PC-3 (cell line): ENCODE measurements around the gene PRF1. TPM values are rescaled to one million over a fixed set of nuclear protein-coding genes. Genes with fewer than 3 reads are reported as not detected.

Source experiments
- ATAC-seq: fragments of 200-7000 bp; cut with Tn5 transposase; 2 replicates; pipeline ENCODE4 v1.9.1; 2020; ENCODE audit warnings: mild to moderate bottlenecking, moderate library complexity
- Bru-seq: library from RNA; stranded (reverse); fragments of 400-500 nt; gene quantifications from one replicate; lab custom pipeline; 2021; lab: Mats Ljungman, UMichigan
- BruChase-seq, 2 experiments: library from RNA; stranded (reverse); fragments of 400-500 nt; gene quantifications; one replicate each; lab custom pipeline; 2021; lab: Mats Ljungman, UMichigan
- BruUV-seq: library from RNA; stranded (reverse); fragments of 400-500 nt; replicated peaks from 2 replicates; lab custom pipeline; 2021; lab: Mats Ljungman, UMichigan
- CTCF ChIA-PET: fragments of 300-600 bp; sonication (Branson Sonifier 250); formaldehyde crosslinking; loops from one replicate; lab custom pipeline; 2022; ENCODE audit warnings: antibody characterized with exemption; lab: Charles Lee
- POLR2A ChIA-PET: fragments of 300-600 bp; sonication (Branson Sonifier 250); formaldehyde crosslinking; loops from one replicate; lab custom pipeline; 2022; ENCODE audit warnings: antibody characterized with exemption; ENCODE audit not compliant: unreplicated experiment; lab: Charles Lee
- DNase-seq: peaks from one replicate; pipeline ENCODE4 v3.0.0-alpha.2; 2015
- H2AFZ ChIP-seq: fragments of 300-600 bp; sonication (generic); 2 replicates; pipeline ENCODE4 v1.6.0; 2016; ENCODE audit warnings: antibody characterized with exemption, low read length
- H3F3A ChIP-seq: fragments of 300-600 bp; sonication (generic); one replicate; pipeline ENCODE4 v1.6.0; 2017; ENCODE audit warnings: antibody characterized with exemption, low read length, control low read depth, mild to moderate bottlenecking; ENCODE audit not compliant: unreplicated experiment
- H3K27ac ChIP-seq: fragments of 300-600 bp; sonication (generic); 2 replicates; pipeline ENCODE4 v1.5.1; 2016; ENCODE audit warnings: mild to moderate bottlenecking, low read length
- H3K27me3 ChIP-seq: fragments of 300-600 bp; sonication (generic); 2 replicates; pipeline ENCODE4 v1.6.1; 2016; ENCODE audit warnings: low read length, mixed read lengths
- H3K36me3 ChIP-seq: fragments of 300-600 bp; sonication (generic); 2 replicates; pipeline ENCODE4 v1.6.1; 2016; ENCODE audit warnings: low read depth, mixed run types, low read length, mixed read lengths
- H3K4me1 ChIP-seq: fragments of 300-600 bp; sonication (generic); 2 replicates; pipeline ENCODE4 v1.5.1; 2016; ENCODE audit warnings: low read length; ENCODE audit not compliant: insufficient read depth
- H3K4me2 ChIP-seq: fragments of 300-600 bp; sonication (generic); 2 replicates; pipeline ENCODE4 v1.6.0; 2016; ENCODE audit warnings: low read length
- H3K4me3 ChIP-seq: fragments of 300-600 bp; sonication (generic); 2 replicates; pipeline ENCODE4 v1.5.1; 2016; ENCODE audit warnings: mild to moderate bottlenecking, low read length, mixed read lengths
- H3K79me2 ChIP-seq: fragments of 300-600 bp; sonication (generic); 2 replicates; pipeline ENCODE4 v1.6.1; 2017; ENCODE audit warnings: low read length, mixed read lengths
- H3K9ac ChIP-seq: fragments of 300-600 bp; sonication (generic); 2 replicates; pipeline ENCODE4 v1.6.0; 2016; ENCODE audit warnings: mild to moderate bottlenecking, low read length
- H3K9me2 ChIP-seq: fragments of 300-600 bp; sonication (generic); replicated peaks from 2 replicates; pipeline ENCODE4 v1.6.1; 2016; ENCODE audit warnings: mixed run types, low read length, mixed read lengths
- H3K9me3 ChIP-seq: fragments of 300-600 bp; sonication (generic); 2 replicates; pipeline ENCODE4 v1.6.1; 2016; ENCODE audit warnings: low read length, mixed read lengths
- H4K20me1 ChIP-seq: fragments of 300-600 bp; sonication (generic); 2 replicates; pipeline ENCODE4 v1.6.1; 2016; ENCODE audit warnings: low read length, mixed read lengths
- CTCF ChIP-seq: fragments of 300-600 bp; sonication (generic); conservative IDR thresholded peaks from 2 replicates; pipeline ENCODE4 v1.5.1; 2017; ENCODE audit warnings: antibody characterized with exemption, low read depth, mild to moderate bottlenecking, low read length
- EZH2 ChIP-seq: fragments of 300-600 bp; sonication (generic); IDR thresholded peaks from one replicate; pipeline ENCODE4 v1.6.1; 2017; ENCODE audit warnings: antibody characterized with exemption, mild to moderate bottlenecking, low read length; ENCODE audit not compliant: unreplicated experiment
- EZH2phosphoT487 ChIP-seq: fragments of 300-600 bp; sonication (generic); IDR thresholded peaks from 2 replicates; pipeline ENCODE4 v1.6.1; 2018; ENCODE audit warnings: mild to moderate bottlenecking, antibody characterized with exemption, low read length, borderline replicate concordance
- intact Hi-C: fragments of 100-400 bp; cut with micrococcal nuclease; formaldehyde crosslinking; loops from 2 replicates; pipeline ENCODE4 v1.9.0; 2023
- long read RNA-seq: library from polyadenylated mRNA; unstranded; transcript quantifications from one replicate; pipeline ENCODE4 v2.0.0, GENCODE V29; 2021; ENCODE audit not compliant: unreplicated experiment
- total RNA-seq: library from RNA; depleted of rRNA; stranded (reverse); fragments of >200 nt; gene quantifications from 2 replicates; pipeline ENCODE4 v1.2.3, GENCODE V29; 2014; rRNA removed

The PRF1 gene
- total RNA-seq: not detected in 2 replicates
- not detected for Bru-seq, nascent RNA
- BruChase-seq, experiment 1, labeled RNA remaining after a 6-hour chase: not detected
- BruChase-seq, experiment 2, labeled RNA remaining after a 2-hour chase: not detected
- long read RNA-seq: 0 reads

DNA sequence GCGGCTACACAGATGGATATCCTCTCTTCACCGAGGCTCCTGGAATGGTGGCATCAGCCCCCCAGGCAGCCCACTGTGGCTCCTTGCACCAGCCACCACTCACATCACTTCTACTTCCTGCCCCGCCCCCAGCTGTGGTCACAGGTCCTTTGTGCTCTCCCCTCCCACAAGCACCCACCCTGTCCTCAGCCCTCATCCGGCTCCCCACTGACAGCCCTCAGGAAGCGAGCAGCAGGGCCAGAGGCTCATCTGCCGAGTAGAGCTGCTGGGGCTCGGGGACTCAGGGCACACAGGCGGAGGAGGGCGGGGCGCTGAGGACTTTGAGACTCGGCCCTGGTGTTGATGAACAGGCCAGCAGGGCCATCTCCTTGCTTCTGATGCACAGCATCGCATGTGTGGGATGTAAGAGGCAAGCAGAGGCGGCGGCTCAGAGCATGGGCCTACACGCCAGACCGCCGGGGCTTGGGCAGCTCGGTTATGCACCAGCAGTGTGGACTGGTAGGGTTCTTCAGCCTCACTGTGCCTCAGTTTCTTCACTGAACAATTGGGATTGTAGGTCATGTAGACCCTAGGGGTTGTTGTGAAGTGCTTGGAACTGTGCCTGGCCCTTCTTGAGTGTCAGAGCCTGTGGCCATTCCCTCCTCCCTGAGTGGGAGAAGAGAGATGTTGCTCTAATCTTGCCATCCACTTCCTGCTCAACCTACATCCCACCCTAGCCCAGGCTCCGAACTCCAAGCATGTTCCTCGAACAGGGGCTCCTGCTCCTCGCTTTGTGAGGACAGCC lies at the start of gene PRF1:
PRF1 (minus strand) TSS at position 77 of the 784 bp plus-strand sequence. CDS start 1,839 bp downstream, outside the sequence.
- no TSS peak for BruUV-seq
- Histone ChIP-seq H2AFZ (no peak within 1 kb of the TSS), H3K4me2 (no peak within 1 kb of the TSS), H4K20me1 (no peaks in the 10 kb centered on the region), H3K79me2 (no peaks in the 10 kb centered on the region), H3K27me3 (no peaks in the 10 kb centered on the region), H3K4me1 (no peaks in the 10 kb centered on the region), H3K9me2 (peaks cover 3% of the 10 kb centered on the region; the same call in 1 of the 2 replicates), H3K36me3 (no peaks in the 10 kb centered on the region), H3K4me3 (no peak within 1 kb of the TSS), H3K9ac (no peak within 1 kb of the TSS), H3K9me3 (no peaks in the 10 kb centered on the region), H3F3A (no peaks in the 10 kb centered on the region), H3K27ac (no peak within 1 kb of the TSS)
- ChIA-PET CTCF (no interaction called here), POLR2A (no interaction called here)
- intact Hi-C loops: no loop called here
- ATAC-seq (no peak), DNase-seq (no peak)
- no peak for TF ChIP-seq CTCF
- TF ChIP-seq EZH2phosphoT487: no peak
- no peak for TF ChIP-seq EZH2

GRCh38 chr10:70651661-70652060 lies 49.1 kb upstream of the PRF1 start:
- Histone ChIP-seq H3K4me3 (no peak overlapping the region), H3K36me3 (no peaks in the 10 kb centered on the region), H3K9ac (no peak overlapping the region), H3K4me2 (no peak overlapping the region), H3K4me1 (peaks cover 39% of the 10 kb centered on the region), H3K79me2 (no peaks in the 10 kb centered on the region), H3F3A (peaks cover 10% of the 10 kb centered on the region), H4K20me1 (no peaks in the 10 kb centered on the region), H2AFZ (no peak overlapping the region), H3K27me3 (no peaks in the 10 kb centered on the region), H3K27ac (0 out of 2 replicates have a peak overlapping the region, but pooled peaks have one; percentile 11), H3K9me3 (0 out of 2 replicates have a peak, but pooled peaks cover 9% of the 10 kb centered on the region), H3K9me2 (no peaks in the 10 kb centered on the region)
- ATAC-seq (no peak), DNase-seq (peak; percentile 46)
- ChIA-PET CTCF (no interaction called here), POLR2A (no interaction called here)
- no peak for TF ChIP-seq EZH2
- TF ChIP-seq CTCF: no peak
- no peak for TF ChIP-seq EZH2phosphoT487
- intact Hi-C loops: no loop called here
- no TSS peak for BruUV-seq

- 0 out of 2 replicates have a peak, but pooled peaks cover 9% of the 10 kb centered on the region for H3K9me3 ChIP-seq
- POLR2A ChIA-PET: no interaction called here
- no peak overlapping the region for H2AFZ ChIP-seq
- ATAC-seq (no peak), DNase-seq (no peak)
- H3K9me2 ChIP-seq: no peaks in the 10 kb centered on the region
- H3K9ac ChIP-seq: no peak overlapping the region
- H3K27ac ChIP-seq: no peak overlapping the region
- no TSS peak for BruUV-seq
- no peaks in the 10 kb centered on the region for H4K20me1 ChIP-seq
- H3K4me3 ChIP-seq: no peak overlapping the region
- CTCF ChIA-PET: no interaction called here
- no peak overlapping the region for H3K4me2 ChIP-seq
- peaks cover 4% of the 10 kb centered on the region for H3F3A ChIP-seq
- no peaks in the 10 kb centered on the region for H3K36me3 ChIP-seq
- no peak for TF ChIP-seq EZH2phosphoT487
- no peak for TF ChIP-seq EZH2
- TF ChIP-seq CTCF: no peak
- no peaks in the 10 kb centered on the region for H3K27me3 ChIP-seq
- peaks cover 32% of the 10 kb centered on the region for H3K4me1 ChIP-seq
- no peaks in the 10 kb centered on the region for H3K79me2 ChIP-seq
- intact Hi-C loops: no loop called here
Observed at GRCh38 chr10:70650718-70651117, 48.2 kb upstream of the PRF1 start.
